BJ (cell line): ENCODE measurements around the gene ADPRHL1. TPM values are rescaled to one million over a fixed set of nuclear protein-coding genes. Genes with fewer than 3 reads are reported as not detected.

Source experiments
- CTCF ChIA-PET: fragments of 350-600 bp; formaldehyde crosslinking; extraction: SDS; loops from one replicate; lab custom pipeline; 2021; ENCODE audit warnings: antibody characterized with exemption, inconsistent platforms; lab: Yijun Ruan, JAX
- POLR2A ChIA-PET: fragments of 300-600 bp; sonication (Branson Sonifier 250); formaldehyde crosslinking; extraction: SDS; loops from one replicate; lab custom pipeline; 2021; ENCODE audit warnings: antibody characterized with exemption; lab: Charles Lee
- DNase-seq: peaks from one replicate; pipeline ENCODE4 v3.0.0-alpha.2; 2011; ENCODE audit warnings: low read depth
- H3K27me3 ChIP-seq: 2 replicates; pipeline ENCODE4 v1.6.0; 2011; ENCODE audit warnings: low read length; ENCODE audit not compliant: control insufficient read depth, insufficient read depth
- H3K36me3 ChIP-seq: 2 replicates; pipeline ENCODE4 v1.5.1; 2011; ENCODE audit warnings: low read length; ENCODE audit not compliant: control insufficient read depth, insufficient read depth
- H3K4me3 ChIP-seq: 2 replicates; pipeline ENCODE4 v1.5.1; 2011; ENCODE audit warnings: low read depth, mild to moderate bottlenecking, control low read depth, low read length
- polyA plus RNA-seq: library from polyadenylated mRNA; depleted of rRNA; stranded (reverse); fragments of >200 nt; gene quantifications from 2 replicates; pipeline ENCODE4 v1.2.3, GENCODE V29; 2011
- TF ChIP-seq, protein P1 (sequence below): IDR thresholded peaks from 2 replicates; pipeline ENCODE4 v1.5.1; 2011; ENCODE audit warnings: low read depth, mild to moderate bottlenecking, control low read depth, inconsistent platforms, low read length, moderate library complexity; ENCODE audit not compliant: insufficient read depth

ADPRHL1 gene
- polyA plus RNA-seq, 1 experiment: 1.1 TPM

DNA sequence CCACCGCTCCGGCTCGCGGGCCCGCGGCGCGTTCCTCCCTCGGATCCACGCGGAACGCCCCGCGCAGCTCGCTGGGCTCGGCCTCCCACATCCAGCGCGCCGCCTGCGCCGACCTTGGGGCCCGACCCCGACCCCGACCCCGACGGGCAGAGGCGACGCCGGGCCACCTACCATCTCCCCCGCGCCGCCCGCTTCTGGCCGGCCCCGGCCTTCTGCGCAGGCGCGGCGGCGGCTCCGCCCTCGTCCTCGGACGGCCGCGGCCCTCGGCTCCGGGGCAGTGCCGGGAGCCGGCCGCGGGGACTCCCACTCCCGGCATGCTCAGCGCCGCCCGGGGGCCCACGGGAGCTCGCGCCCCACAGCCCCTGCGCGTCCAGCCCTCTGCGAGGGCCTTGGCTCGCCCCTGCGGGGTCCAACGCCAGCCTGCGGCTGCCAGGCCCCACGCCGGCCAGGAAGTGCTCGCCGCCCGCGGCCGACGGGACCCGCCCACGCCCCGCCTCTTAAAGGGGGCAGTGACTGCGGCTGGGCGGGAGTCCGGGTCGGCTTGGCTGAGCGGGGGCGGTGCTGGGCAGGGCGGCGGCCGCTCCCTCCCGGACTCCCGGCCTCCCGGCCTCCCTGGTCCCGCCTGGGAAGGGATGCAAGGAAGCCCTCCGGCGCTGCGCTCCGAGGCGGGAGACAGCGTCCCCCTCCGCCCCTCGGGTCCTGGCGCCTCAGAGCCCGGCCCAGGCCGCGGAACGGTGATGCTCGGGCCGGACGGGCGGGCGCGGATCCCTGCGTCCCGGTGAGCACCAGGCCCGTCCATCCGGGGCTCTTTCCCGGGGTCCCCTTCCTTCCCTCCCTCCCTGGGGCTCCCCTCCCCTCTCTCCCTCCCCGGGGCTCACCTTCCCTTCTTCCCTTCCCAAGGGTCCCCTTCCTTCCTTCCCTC lies 37.5 kb upstream of the ADPRHL1 start, which contains the start of gene DCUN1D2:
Gene DCUN1D2 (minus strand): TSS at position 216 of the 922 bp plus-strand sequence. CDS start 42 bp downstream, at position 174.
- TF ChIP-seq, protein P1, sequence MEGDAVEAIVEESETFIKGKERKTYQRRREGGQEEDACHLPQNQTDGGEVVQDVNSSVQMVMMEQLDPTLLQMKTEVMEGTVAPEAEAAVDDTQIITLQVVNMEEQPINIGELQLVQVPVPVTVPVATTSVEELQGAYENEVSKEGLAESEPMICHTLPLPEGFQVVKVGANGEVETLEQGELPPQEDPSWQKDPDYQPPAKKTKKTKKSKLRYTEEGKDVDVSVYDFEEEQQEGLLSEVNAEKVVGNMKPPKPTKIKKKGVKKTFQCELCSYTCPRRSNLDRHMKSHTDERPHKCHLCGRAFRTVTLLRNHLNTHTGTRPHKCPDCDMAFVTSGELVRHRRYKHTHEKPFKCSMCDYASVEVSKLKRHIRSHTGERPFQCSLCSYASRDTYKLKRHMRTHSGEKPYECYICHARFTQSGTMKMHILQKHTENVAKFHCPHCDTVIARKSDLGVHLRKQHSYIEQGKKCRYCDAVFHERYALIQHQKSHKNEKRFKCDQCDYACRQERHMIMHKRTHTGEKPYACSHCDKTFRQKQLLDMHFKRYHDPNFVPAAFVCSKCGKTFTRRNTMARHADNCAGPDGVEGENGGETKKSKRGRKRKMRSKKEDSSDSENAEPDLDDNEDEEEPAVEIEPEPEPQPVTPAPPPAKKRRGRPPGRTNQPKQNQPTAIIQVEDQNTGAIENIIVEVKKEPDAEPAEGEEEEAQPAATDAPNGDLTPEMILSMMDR: no peak
- peak within 1 kb of the TSS; percentile 80 for H3K4me3 ChIP-seq
- CTCF ChIA-PET: interaction anchor here (1.2 kb wide), 1 partner anchor 15 kb away, joined by 3 read pairs; no protein-coding TSS in a partner anchor
- H3K36me3 ChIP-seq: peaks cover 3% of the 10 kb centered on the region; the same call in 1 of the 2 replicates
- POLR2A ChIA-PET: interaction anchor here (0.6 kb wide), 1 partner anchor 81 kb away, joined by 12 read pairs; no protein-coding TSS in a partner anchor
- no peaks in the 10 kb centered on the region for H3K27me3 ChIP-seq
- DNase-seq: peak; percentile 89

DNA sequence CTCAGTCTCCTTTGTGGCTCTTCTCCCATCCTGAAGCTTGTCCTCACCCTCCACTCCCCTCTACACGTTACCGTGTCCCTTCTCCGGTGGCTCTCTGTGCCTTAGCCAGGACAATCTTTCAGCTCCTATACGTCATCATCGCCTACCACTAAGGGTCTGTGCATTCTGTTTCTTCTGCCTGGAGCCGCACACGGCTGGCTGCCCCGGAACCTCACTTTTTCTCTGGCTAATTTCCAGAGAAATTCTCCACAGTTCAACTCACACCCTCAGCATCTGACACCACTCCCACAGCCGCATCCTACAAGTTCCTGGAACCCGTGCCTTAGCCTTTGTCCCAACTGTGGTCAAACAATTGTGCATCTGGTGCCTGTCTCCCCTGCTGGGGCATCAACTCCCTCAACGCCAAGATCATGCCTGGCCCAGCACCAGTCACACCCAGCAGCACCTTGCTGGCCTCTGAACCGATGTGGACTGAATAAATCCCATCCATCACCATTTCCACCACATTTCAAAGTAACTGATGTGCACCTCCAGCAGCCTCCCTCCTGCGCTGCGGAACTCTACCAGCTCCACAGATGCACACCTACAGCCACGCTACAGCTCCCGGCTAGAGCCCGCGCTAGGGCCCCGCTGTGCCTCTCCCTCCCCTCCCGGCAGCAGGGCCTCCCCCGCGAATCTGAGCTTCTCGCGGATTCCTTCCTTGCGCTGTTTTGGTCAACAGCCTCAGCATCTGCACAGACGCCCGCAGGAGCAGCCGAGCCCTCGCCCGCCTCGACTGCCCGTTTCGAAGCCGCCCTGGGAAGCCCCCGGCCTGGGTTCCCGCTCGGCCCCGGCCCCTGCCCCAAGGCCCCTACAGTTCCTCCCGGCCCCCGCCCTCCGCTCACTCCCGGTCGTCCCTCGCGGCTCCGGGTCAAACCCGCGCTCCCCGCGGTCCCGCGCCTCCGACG lies 36.5 kb upstream of the ADPRHL1 start:
- H3K27me3 ChIP-seq: no peaks in the 10 kb centered on the region
- CTCF ChIA-PET: interaction anchor here (1.2 to 1.3 kb wide), 2 partner anchors 16 kb away, joined by 3 read pairs; no protein-coding TSS in a partner anchor
- POLR2A ChIA-PET: interaction anchor here (0.6 kb wide), 1 partner anchor 80 kb away, joined by 12 read pairs; no protein-coding TSS in a partner anchor
- no peak for DNase-seq
- TF ChIP-seq, protein P1: no peak
- H3K36me3 ChIP-seq: no peaks in the 10 kb centered on the region
- peak overlapping the region; percentile 69 for H3K4me3 ChIP-seq

DNA sequence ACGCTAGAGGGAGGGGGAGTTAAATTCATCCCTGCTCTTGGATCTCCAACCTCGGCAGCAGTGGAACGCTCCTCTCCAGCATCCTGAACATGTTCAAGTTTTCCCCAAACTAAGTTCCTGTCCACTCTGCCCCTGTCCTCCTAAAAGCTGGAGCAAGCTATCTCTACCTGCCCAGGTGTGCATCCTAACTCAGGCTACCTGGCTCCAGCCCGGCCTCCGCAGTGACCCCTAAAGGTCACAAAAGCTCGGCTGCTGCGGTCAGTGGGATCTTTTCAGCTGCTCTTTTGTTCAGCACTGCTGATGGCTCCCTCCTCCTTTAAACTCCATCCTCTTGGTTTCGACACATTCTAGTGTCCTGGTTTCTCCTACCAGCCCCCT lies 35.9 kb upstream of the ADPRHL1 start:
- Histone ChIP-seq H3K4me3 (peak overlapping the region; percentile 69), H3K27me3 (no peaks in the 10 kb centered on the region), H3K36me3 (no peaks in the 10 kb centered on the region)
- TF ChIP-seq, protein P1: no peak
- no peak for DNase-seq
- ChIA-PET CTCF (interaction anchor here (1.3 kb wide), 1 partner anchor 15 kb away, joined by 3 read pairs; no protein-coding TSS in a partner anchor), POLR2A (no interaction called here)

DNA sequence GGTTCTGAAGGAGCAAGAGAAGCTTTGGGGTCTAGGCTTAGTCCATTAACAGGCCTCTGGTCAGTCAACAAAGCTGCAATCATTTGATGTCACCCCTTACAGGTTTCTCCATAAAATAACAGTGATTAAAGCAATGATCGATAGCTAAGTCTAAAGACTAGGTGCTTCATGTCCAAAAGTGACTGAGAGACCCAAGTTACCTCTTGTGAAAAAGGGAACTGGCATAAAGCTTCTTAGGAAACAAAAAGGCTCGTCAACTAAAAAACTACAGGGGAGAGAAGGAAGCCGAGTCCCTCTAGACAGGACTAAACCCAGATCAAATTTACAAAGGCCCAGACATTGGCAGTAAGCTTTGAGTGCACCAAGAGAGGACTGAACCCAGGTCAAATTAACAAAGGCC lies 35.0 kb upstream of the ADPRHL1 start:
- no peaks in the 10 kb centered on the region for H3K27me3 ChIP-seq
- DNase-seq: no peak
- H3K36me3 ChIP-seq: no peaks in the 10 kb centered on the region
- CTCF ChIA-PET: interaction anchor here (0.9 to 1.3 kb wide), 2 partner anchors 14 to 30 kb away, joined by 3 read pairs; no protein-coding TSS in a partner anchor
- POLR2A ChIA-PET: no interaction called here
- no peak overlapping the region for H3K4me3 ChIP-seq
- TF ChIP-seq, protein P1: no peak
